K562 (cell line): ENCODE measurements around the gene ZNF487. TPM values are rescaled to one million over a fixed set of nuclear protein-coding genes. Genes with fewer than 3 reads are reported as not detected.

ENCODE experiments used
- BHLHE40 ChIP-seq: IDR thresholded peaks from 2 replicates; pipeline ENCODE4 v1.6.1; 2011; ENCODE audit warnings: low read length, improper control_type of control experiment
- BRF2 ChIP-seq: IDR thresholded peaks from 3 replicates; pipeline ENCODE4 v1.6.1; 2011; ENCODE audit warnings: borderline replicate concordance, mild to moderate bottlenecking; ENCODE audit not compliant: insufficient read length, insufficient read depth
- CHD1 ChIP-seq: fragments of 200-600 bp; sonication (generic); IDR thresholded peaks from one replicate; pipeline ENCODE4 v1.6.1; 2012; ENCODE audit warnings: mild to moderate bottlenecking, moderate library complexity, low read length, inconsistent platforms
- CLOCK ChIP-seq: fragments of 250-450 bp; sonication (Bioruptor Pico); IDR thresholded peaks from 2 replicates; pipeline ENCODE4 v1.4.0; 2020; ENCODE audit warnings: mild to moderate bottlenecking, moderate library complexity, borderline replicate concordance
- DNMT1 ChIP-seq: fragments of 450-650 bp; IDR thresholded peaks from 2 replicates; pipeline ENCODE4 v1.6.1; 2016; ENCODE audit warnings: antibody characterized with exemption, mild to moderate bottlenecking
- FOXP4 ChIP-seq: sonication (generic); formaldehyde crosslinking; IDR thresholded peaks from 2 replicates; pipeline ENCODE4 v1.8.0; 2022; ENCODE audit warnings: mild to moderate bottlenecking, missing genetic modification reagents, borderline replicate concordance
- HCFC1 ChIP-seq: IDR thresholded peaks from 2 replicates; pipeline ENCODE4 v1.6.1; 2012; ENCODE audit warnings: low read depth, low read length, improper control_type of control experiment
- HDAC6 ChIP-seq: IDR thresholded peaks from 2 replicates; pipeline ENCODE4 v1.6.1; 2012; ENCODE audit warnings: low read depth, mild to moderate bottlenecking, control low read depth, inconsistent platforms, low read length, moderate library complexity
- HIVEP1 ChIP-seq: fragments of 250-450 bp; sonication (Bioruptor Pico); IDR thresholded peaks from 2 replicates; pipeline ENCODE4 v1.4.0; 2020; ENCODE audit warnings: mild to moderate bottlenecking
- IRF9 ChIP-seq: fragments of 450-650 bp; IDR thresholded peaks from 2 replicates; pipeline ENCODE4 v1.6.1; 2016; ENCODE audit warnings: missing biosample characterization, missing genetic modification characterization
- KLF16 ChIP-seq: IDR thresholded peaks from 2 replicates; pipeline ENCODE4 v1.6.1; 2016; ENCODE audit warnings: antibody characterized with exemption
- NFE2L1 ChIP-seq: fragments of 450-650 bp; IDR thresholded peaks from 2 replicates; pipeline ENCODE4 v1.6.1; 2016; ENCODE audit warnings: missing genetic modification characterization, low read depth, mild to moderate bottlenecking, missing compliant biosample characterization, moderate library complexity, borderline replicate concordance
- PRMT5 ChIP-seq: sonication (generic); formaldehyde crosslinking; IDR thresholded peaks from 2 replicates; pipeline ENCODE4 v1.5.0; 2020; ENCODE audit warnings: missing genetic modification reagents
- SIN3B ChIP-seq: fragments of 450-650 bp; IDR thresholded peaks from 2 replicates; pipeline ENCODE4 v1.6.1; 2017; ENCODE audit warnings: low read depth, mild to moderate bottlenecking, moderate library complexity
- SP1 ChIP-seq: sonication (generic); formaldehyde crosslinking; IDR thresholded peaks from 2 replicates; pipeline ENCODE4 v1.8.1; 2022; ENCODE audit warnings: mild to moderate bottlenecking, missing genetic modification reagents
- TBP ChIP-seq: optimal IDR thresholded peaks from 2 replicates; pipeline ENCODE3; 2011; ENCODE audit warnings: low read depth, low read length, improper control_type of control experiment
- ZNF436 ChIP-seq: fragments of 250-450, 450-650 bp; sonication (Bioruptor Pico); formaldehyde crosslinking; IDR thresholded peaks from 2 replicates; pipeline ENCODE4 v1.7.0; 2020; ENCODE audit warnings: mild to moderate bottlenecking
- ZNF589 ChIP-seq: fragments of 200-800 bp; sonication (Bioruptor generic); IDR thresholded peaks from 2 replicates; pipeline ENCODE4 v1.6.1; 2016; ENCODE audit warnings: low read depth, missing genetic modification characterization, missing compliant biosample characterization
- polyA plus RNA-seq, 8 experiments: library from polyadenylated mRNA; depleted of rRNA in 4 of 8; stranded (reverse) in 5 of 8; unstranded in 3 of 8; fragments of >200 nt; fragmentation: Nextera tagmentation in 2 of 8; fragmentation: Illumina TruSeq in 1 of 8; extraction: Ambion mirVana in 2 of 8; extraction: Trizol in 1 of 8; gene quantifications; 2 replicates each; pipeline versions ENCODE4 v1.2.1 to v1.2.3, GENCODE V29; 2011 to 2014; ENCODE audit warnings: inconsistent platforms in 1 of 8, missing spikeins in 1 of 8
- total RNA-seq, 7 experiments: library from RNA; depleted of rRNA in 6 of 7; stranded (reverse); fragments of >200 nt in 6 of 7; fragmentation: Illumina TruSeq in 2 of 7; extraction: Trizol in 2 of 7; gene quantifications; 2 replicates each; pipeline versions ENCODE4 v1.2.1 to v1.2.3, GENCODE V29; 2011 to 2021; ENCODE audit warnings: low replicate concordance in 1 of 7
- TF ChIP-seq, protein P1 (sequence below): fragments of 250-450 bp; sonication (Bioruptor Pico); IDR thresholded peaks from 2 replicates; pipeline ENCODE4 v1.9.0; 2021; ENCODE audit warnings: mild to moderate bottlenecking, inconsistent platforms

The ZNF487 gene
- total and polyA plus RNA-seq, 9 of the 15 experiments (the other 6 are each of a cell fraction or from before 2014, with no cell fraction given), result 1.9 to 6.5 (median 4.2) TPM

GRCh38 chr10:43420369-43421200 lies 16.3 kb upstream of the ZNF487 start (continued):
- TF ChIP-seq FOXP4 (CRISPR knock-in tag), result no peak; the same call in 1 of the 2 replicates
- TF ChIP-seq TBP, result peak; percentile 52
- TF ChIP-seq HDAC6, result no peak
- no peak for TF ChIP-seq CHD1
- TF ChIP-seq SP1, result no peak
- no peak for TF ChIP-seq HCFC1
- TF ChIP-seq KLF16, result no peak
- TF ChIP-seq PRMT5 (CRISPR knock-in tag), result no peak
- no peak for TF ChIP-seq NFE2L1 (tag)
- TF ChIP-seq ZNF436 (CRISPR knock-in tag), result no peak
- TF ChIP-seq, protein P1, sequence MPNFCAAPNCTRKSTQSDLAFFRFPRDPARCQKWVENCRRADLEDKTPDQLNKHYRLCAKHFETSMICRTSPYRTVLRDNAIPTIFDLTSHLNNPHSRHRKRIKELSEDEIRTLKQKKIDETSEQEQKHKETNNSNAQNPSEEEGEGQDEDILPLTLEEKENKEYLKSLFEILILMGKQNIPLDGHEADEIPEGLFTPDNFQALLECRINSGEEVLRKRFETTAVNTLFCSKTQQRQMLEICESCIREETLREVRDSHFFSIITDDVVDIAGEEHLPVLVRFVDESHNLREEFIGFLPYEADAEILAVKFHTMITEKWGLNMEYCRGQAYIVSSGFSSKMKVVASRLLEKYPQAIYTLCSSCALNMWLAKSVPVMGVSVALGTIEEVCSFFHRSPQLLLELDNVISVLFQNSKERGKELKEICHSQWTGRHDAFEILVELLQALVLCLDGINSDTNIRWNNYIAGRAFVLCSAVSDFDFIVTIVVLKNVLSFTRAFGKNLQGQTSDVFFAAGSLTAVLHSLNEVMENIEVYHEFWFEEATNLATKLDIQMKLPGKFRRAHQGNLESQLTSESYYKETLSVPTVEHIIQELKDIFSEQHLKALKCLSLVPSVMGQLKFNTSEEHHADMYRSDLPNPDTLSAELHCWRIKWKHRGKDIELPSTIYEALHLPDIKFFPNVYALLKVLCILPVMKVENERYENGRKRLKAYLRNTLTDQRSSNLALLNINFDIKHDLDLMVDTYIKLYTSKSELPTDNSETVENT (CRISPR knock-in tag), result no peak
- peak; percentile 90; the same call in 1 of the 2 replicates for TF ChIP-seq CLOCK
- no peak for TF ChIP-seq HIVEP1 (CRISPR knock-in tag)
- no peak for TF ChIP-seq BRF2
- TF ChIP-seq BHLHE40, result peak; percentile 90
- no peak for TF ChIP-seq SIN3B
- TF ChIP-seq IRF9 (tag), result peak; percentile 80
- TF ChIP-seq ZNF589 (CRISPR knock-in tag), result no peak
- no peak for TF ChIP-seq DNMT1
